PC-9 (cell line): Measurements from ENCODE around the gene GPR4.

Experiments used
- CTCF ChIP-seq: fragments of 200-600 bp; sonication (generic); conservative IDR thresholded peaks from 2 replicates; pipeline ENCODE4 v1.6.1; 2017; ENCODE audit warnings: mixed run types, antibody characterized with exemption, mild to moderate bottlenecking, moderate library complexity
- EZH2 ChIP-seq: fragments of 200-600 bp; sonication (generic); IDR thresholded peaks from 2 replicates; pipeline ENCODE4 v1.8.0; 2017; ENCODE audit warnings: antibody characterized with exemption, low read depth

- TF ChIP-seq CTCF, result no peak
- no peak for TF ChIP-seq EZH2
Observed at GRCh38 chr19:45576682-45577081, 25.3 kb downstream of the GPR4 start.
